22Rv1 (cell line): ENCODE results near the gene STXBP5.

ENCODE experiments used
- H3K27ac ChIP-seq: fragments of 450-650 bp; 2 replicates; pipeline ENCODE4 v1.5.1; 2017
- CTCF ChIP-seq: fragments of 450-650 bp; IDR thresholded peaks from 2 replicates; pipeline ENCODE4 v1.5.1; 2017; ENCODE audit warnings: mild to moderate bottlenecking
- ZFX ChIP-seq: fragments of 450-650 bp; IDR thresholded peaks from 2 replicates; pipeline ENCODE4 v1.6.1; 2017; ENCODE audit warnings: antibody characterized with exemption, borderline replicate concordance

STXBP5 gene

GRCh38 chr6:147298461-147298860 is 94.2 kb downstream of the STXBP5 start:
- H3K27ac ChIP-seq, result no peak overlapping the region
- no peak for TF ChIP-seq CTCF
- no peak for TF ChIP-seq ZFX

GRCh38 chr6:147299035-147299434 is 94.8 kb downstream of the STXBP5 start:
- no peak overlapping the region for H3K27ac ChIP-seq
- TF ChIP-seq ZFX, result no peak
- no peak for TF ChIP-seq CTCF

- TF ChIP-seq CTCF (no peak), ZFX (no peak)
- H3K27ac ChIP-seq, result no peak overlapping the region
These were observed 96.9 kb downstream of the STXBP5 start for GRCh38 chr6:147301070-147301469.

GRCh38 chr6:147304016-147304415 is 99.8 kb downstream of the STXBP5 start:
- H3K27ac ChIP-seq, result no peak overlapping the region
- no peak for TF ChIP-seq CTCF
- no peak for TF ChIP-seq ZFX

GRCh38 chr6:147310521-147310920 is 106.3 kb downstream of the STXBP5 start:
- TF ChIP-seq CTCF, result no peak
- no peak for TF ChIP-seq ZFX
- no peak overlapping the region for H3K27ac ChIP-seq

GRCh38 chr6:147311218-147311617 is 107.0 kb downstream of the STXBP5 start:
- no peak overlapping the region for H3K27ac ChIP-seq
- TF ChIP-seq ZFX, result no peak
- no peak for TF ChIP-seq CTCF

GRCh38 chr6:147321260-147321659 is 117.0 kb downstream of the STXBP5 start:
- H3K27ac ChIP-seq, result no peak overlapping the region
- TF ChIP-seq ZFX (no peak), CTCF (no peak)
